ENCODE data around the gene RUNX2.

RUNX2 gene

DNA sequence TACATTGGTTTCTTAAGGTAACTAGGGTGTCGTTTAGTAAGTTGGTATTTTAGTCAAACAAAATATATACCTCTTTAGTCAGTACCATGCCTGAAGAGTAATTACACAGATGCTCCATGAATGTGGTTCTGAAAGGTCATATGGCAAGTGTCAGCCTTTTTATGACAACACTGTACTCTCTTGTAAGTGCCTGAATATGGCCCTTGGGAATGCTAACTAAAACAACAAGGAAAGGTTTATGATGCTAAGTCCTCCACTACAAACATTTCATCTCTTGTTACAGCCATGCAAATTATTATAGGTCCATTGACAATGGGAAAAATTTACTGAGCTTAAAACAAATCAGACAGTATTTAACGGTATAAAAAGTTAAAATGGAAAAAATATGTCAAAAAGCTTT is 88.6 kb downstream of the RUNX2 start:
- H3K4me1 ChIP-seq (ENCODE audit: control insufficient read depth in 1 of 2, insufficient read depth in 2 of 2, low read length in 2 of 2), result peaks cover 0 to 17% of the 10 kb centered on the region in 2 donors
- peaks cover 33% of the 10 kb centered on the region for H3K27me3 ChIP-seq (ENCODE audit: low read depth, low read length)
- H3K4me3 ChIP-seq (ENCODE audit: low read depth in 1 of 2, low read length in 2 of 2), result no peak overlapping the region
- H3K36me3 ChIP-seq (ENCODE audit: control insufficient read depth in 1 of 2, insufficient read depth in 2 of 2, low read length in 2 of 2), result no peaks in the 10 kb centered on the region
- no peak overlapping the region for H3K27ac ChIP-seq (ENCODE audit: low read length)
- no peaks in the 10 kb centered on the region for H3K9me3 ChIP-seq (ENCODE audit: control insufficient read depth in 1 of 2, low read length in 2 of 2)

DNA sequence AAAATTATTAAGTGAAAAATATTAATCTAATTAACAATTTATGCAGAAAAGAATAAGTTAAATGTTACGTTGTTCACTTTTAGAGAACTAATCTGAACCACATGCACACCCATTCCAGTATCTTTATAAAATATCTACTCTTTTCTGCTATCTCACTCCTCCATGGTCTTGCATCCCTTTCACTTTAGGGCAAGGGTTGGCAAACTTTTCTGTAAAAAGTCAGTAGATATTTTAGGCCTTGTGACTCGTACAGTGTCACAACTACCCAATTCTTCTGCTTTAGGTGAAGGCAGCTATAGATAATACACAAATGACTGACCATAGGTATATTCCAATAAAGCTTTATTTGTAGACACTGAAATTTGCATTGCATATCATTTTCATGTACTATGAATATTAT is 89.3 kb downstream of the RUNX2 start:
- H3K27me3 ChIP-seq (ENCODE audit: low read depth, low read length), result peaks cover 33% of the 10 kb centered on the region
- H3K36me3 ChIP-seq (ENCODE audit: control insufficient read depth in 1 of 2, insufficient read depth in 2 of 2, low read length in 2 of 2), result no peaks in the 10 kb centered on the region
- peaks cover 0 to 22% of the 10 kb centered on the region in 2 donors for H3K4me1 ChIP-seq (ENCODE audit: control insufficient read depth in 1 of 2, insufficient read depth in 2 of 2, low read length in 2 of 2)
- no peak overlapping the region for H3K27ac ChIP-seq (ENCODE audit: low read length)
- H3K9me3 ChIP-seq (ENCODE audit: control insufficient read depth in 1 of 2, low read length in 2 of 2), result no peaks in the 10 kb centered on the region
- no peak overlapping the region for H3K4me3 ChIP-seq (ENCODE audit: low read depth in 1 of 2, low read length in 2 of 2)

DNA sequence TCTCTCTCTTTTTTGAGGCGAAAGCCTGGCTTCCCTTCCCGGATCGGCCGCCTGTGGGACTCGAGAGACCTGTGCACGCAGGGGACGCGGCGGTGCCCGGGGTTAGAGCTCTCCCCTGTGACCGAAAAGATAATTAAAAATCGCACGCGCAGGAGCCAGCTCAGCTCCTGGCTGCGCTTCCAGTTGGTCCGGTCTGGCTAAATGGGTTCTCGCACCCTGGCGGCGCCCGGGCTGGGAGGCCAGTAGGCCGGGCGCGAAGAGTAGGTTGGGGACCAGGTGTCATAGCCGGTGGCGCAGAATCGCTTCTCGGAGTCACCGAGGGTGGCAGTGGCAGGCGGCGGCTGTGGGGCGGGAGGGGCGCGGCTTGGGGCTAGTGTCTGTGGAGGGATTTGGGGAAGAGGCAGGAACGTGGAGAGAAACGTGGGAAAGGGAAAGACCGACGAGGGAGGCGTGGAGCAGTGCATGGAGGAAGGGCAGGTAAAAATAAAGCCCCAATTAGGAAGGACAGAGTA is 91.5 kb downstream of the RUNX2 start:
- Histone ChIP-seq H3K36me3 (ENCODE audit: control insufficient read depth in 1 of 2, insufficient read depth in 2 of 2, low read length in 2 of 2) (no peaks in the 10 kb centered on the region), H3K27me3 (ENCODE audit: low read depth, low read length) (peaks cover 42% of the 10 kb centered on the region), H3K27ac (ENCODE audit: low read length) (no peak overlapping the region), H3K9me3 (ENCODE audit: control insufficient read depth in 1 of 2, low read length in 2 of 2) (no peaks in the 10 kb centered on the region), H3K4me3 (ENCODE audit: low read depth in 1 of 2, low read length in 2 of 2) (peak overlapping the region; percentile 8 to 53), H3K4me1 (ENCODE audit: control insufficient read depth in 1 of 2, insufficient read depth in 2 of 2, low read length in 2 of 2) (peaks cover 0 to 34% of the 10 kb centered on the region in 2 donors)

DNA sequence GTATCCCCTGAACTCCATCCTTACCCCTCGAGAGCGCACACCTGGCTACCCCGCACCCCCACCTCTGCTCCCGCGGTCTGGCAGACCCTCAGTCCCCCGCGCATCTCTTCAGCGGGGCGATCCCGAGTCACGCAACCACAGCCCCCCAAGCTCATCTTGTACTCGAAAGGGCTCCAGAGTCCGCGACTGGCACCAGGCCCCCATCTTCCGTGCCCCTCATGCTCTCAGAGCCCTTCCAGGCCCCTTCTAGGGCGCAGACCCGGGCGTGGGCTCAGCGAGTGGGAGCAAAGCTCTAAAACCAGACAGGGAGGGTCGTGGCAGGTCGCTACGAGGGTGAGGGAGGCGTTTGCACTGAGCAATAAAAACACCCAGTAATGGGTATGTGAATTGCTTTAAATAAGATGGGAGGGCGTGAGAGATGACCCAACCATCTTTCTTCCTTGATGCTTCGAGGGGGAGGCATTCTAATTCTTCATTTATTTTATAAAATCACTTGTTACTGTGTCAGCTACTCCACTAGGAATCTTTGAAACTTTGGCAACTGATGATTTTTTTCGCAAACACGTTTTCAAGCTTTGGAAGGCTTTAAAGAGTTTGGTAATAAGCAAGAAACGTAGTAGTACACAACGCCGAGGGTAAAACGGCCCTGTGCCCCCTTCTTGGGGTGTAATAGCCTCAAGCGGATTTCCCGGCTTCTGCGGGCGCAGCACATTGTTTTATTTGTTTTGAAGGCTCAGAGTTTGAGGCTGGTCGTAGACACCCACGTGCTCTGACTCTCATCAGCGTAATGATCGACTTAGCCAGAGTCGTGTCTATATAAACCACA is 92.2 kb downstream of the RUNX2 start:
- Histone ChIP-seq H3K4me3 (ENCODE audit: low read depth in 1 of 2, low read length in 2 of 2) (peak overlapping the region; percentile 53 to 66), H3K27ac (ENCODE audit: low read length) (no peak overlapping the region), H3K4me1 (ENCODE audit: control insufficient read depth in 1 of 2, insufficient read depth in 2 of 2, low read length in 2 of 2) (peaks cover 0 to 34% of the 10 kb centered on the region in 2 donors), H3K36me3 (ENCODE audit: control insufficient read depth in 1 of 2, insufficient read depth in 2 of 2, low read length in 2 of 2) (no peaks in the 10 kb centered on the region), H3K9me3 (ENCODE audit: control insufficient read depth in 1 of 2, low read length in 2 of 2) (no peaks in the 10 kb centered on the region), H3K27me3 (ENCODE audit: low read depth, low read length) (peaks cover 42% of the 10 kb centered on the region)

GRCh38 chr6:45420909-45421708 is 93.0 kb downstream of the RUNX2 start:
- no peaks in the 10 kb centered on the region for H3K36me3 ChIP-seq (ENCODE audit: control insufficient read depth in 1 of 2, insufficient read depth in 2 of 2, low read length in 2 of 2)
- no peaks in the 10 kb centered on the region for H3K9me3 ChIP-seq (ENCODE audit: control insufficient read depth in 1 of 2, low read length in 2 of 2)
- peaks cover 42% of the 10 kb centered on the region for H3K27me3 ChIP-seq (ENCODE audit: low read depth, low read length)
- H3K4me1 ChIP-seq (ENCODE audit: control insufficient read depth in 1 of 2, insufficient read depth in 2 of 2, low read length in 2 of 2), result peaks cover 0 to 34% of the 10 kb centered on the region in 2 donors
- peak overlapping the region; percentile 16 for H3K27ac ChIP-seq (ENCODE audit: low read length)
- H3K4me3 ChIP-seq (ENCODE audit: low read depth in 1 of 2, low read length in 2 of 2), result peak overlapping the region; percentile 66 to 72

GRCh38 chr6:45421709-45422502 is 93.8 kb downstream of the RUNX2 start:
- H3K4me3 ChIP-seq (ENCODE audit: low read depth in 1 of 2, low read length in 2 of 2), result peak overlapping the region; percentile 66 to 72
- H3K27ac ChIP-seq (ENCODE audit: low read length), result peak overlapping the region; percentile 16
- H3K36me3 ChIP-seq (ENCODE audit: control insufficient read depth in 1 of 2, insufficient read depth in 2 of 2, low read length in 2 of 2), result no peaks in the 10 kb centered on the region
- H3K9me3 ChIP-seq (ENCODE audit: control insufficient read depth in 1 of 2, low read length in 2 of 2), result no peaks in the 10 kb centered on the region
- H3K4me1 ChIP-seq (ENCODE audit: control insufficient read depth in 1 of 2, insufficient read depth in 2 of 2, low read length in 2 of 2), result peaks cover 0 to 34% of the 10 kb centered on the region in 2 donors
- H3K27me3 ChIP-seq (ENCODE audit: low read depth, low read length), result peaks cover 42% of the 10 kb centered on the region

DNA sequence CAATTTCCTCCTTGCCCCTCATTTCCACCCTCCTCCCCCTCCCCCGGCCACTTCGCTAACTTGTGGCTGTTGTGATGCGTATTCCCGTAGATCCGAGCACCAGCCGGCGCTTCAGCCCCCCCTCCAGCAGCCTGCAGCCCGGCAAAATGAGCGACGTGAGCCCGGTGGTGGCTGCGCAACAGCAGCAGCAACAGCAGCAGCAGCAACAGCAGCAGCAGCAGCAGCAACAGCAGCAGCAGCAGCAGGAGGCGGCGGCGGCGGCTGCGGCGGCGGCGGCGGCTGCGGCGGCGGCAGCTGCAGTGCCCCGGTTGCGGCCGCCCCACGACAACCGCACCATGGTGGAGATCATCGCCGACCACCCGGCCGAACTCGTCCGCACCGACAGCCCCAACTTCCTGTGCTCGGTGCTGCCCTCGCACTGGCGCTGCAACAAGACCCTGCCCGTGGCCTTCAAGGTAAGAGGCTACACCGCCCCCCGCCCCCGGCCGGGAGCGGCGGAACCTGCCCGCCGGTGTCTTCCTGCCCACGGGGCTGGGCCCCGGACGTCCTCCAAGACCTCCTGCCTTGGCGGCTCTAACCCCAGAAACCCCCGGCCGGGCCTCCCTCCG is 94.5 kb downstream of the RUNX2 start:
- Histone ChIP-seq H3K36me3 (ENCODE audit: control insufficient read depth in 1 of 2, insufficient read depth in 2 of 2, low read length in 2 of 2) (no peaks in the 10 kb centered on the region), H3K4me1 (ENCODE audit: control insufficient read depth in 1 of 2, insufficient read depth in 2 of 2, low read length in 2 of 2) (peaks cover 0 to 34% of the 10 kb centered on the region in 2 donors), H3K27me3 (ENCODE audit: low read depth, low read length) (peaks cover 42% of the 10 kb centered on the region), H3K4me3 (ENCODE audit: low read depth in 1 of 2, low read length in 2 of 2) (peak overlapping the region; percentile 66 to 72), H3K9me3 (ENCODE audit: control insufficient read depth in 1 of 2, low read length in 2 of 2) (no peaks in the 10 kb centered on the region), H3K27ac (ENCODE audit: low read length) (peak overlapping the region; percentile 69)

GRCh38 chr6:45423111-45423823 is 95.1 kb downstream of the RUNX2 start:
- peaks cover 0 to 34% of the 10 kb centered on the region in 2 donors for H3K4me1 ChIP-seq (ENCODE audit: control insufficient read depth in 1 of 2, insufficient read depth in 2 of 2, low read length in 2 of 2)
- no peaks in the 10 kb centered on the region for H3K9me3 ChIP-seq (ENCODE audit: control insufficient read depth in 1 of 2, low read length in 2 of 2)
- peak overlapping the region; percentile 69 for H3K27ac ChIP-seq (ENCODE audit: low read length)
- H3K36me3 ChIP-seq (ENCODE audit: control insufficient read depth in 1 of 2, insufficient read depth in 2 of 2, low read length in 2 of 2), result no peaks in the 10 kb centered on the region
- H3K4me3 ChIP-seq (ENCODE audit: low read depth in 1 of 2, low read length in 2 of 2), result peak overlapping the region; percentile 53 to 72
- peaks cover 41% of the 10 kb centered on the region for H3K27me3 ChIP-seq (ENCODE audit: low read depth, low read length)

DNA sequence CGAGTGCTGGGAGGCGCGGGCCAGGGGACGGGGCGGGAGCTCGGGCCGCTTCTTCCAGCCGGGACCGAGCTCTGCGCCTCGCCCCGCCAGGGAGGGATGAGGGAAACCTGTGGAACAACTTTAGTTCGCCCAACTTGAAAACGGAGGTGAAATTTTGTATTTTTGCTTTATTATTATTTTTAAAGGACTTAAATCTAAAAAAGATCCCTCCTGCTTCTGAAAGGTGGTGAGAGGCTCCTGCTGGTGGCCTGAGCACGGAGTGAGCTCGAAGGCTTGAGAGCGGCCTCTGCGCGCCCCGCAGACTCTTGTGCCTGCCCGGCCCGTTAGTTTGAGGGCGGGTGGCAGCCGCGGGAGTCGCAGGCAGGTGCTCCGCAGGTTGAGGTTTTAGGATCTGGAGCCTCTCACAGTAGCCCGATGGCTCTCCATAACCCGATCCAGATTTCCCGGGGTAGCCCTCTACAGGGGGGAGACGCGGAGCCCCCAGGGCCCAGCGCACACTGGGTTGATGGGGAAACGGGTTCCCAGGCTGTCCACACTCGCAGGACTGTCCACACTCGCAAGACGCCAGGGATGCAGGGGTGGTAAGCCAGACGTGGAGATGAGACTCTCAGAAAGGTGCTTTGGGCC is 95.8 kb downstream of the RUNX2 start:
- Histone ChIP-seq H3K4me1 (ENCODE audit: control insufficient read depth in 1 of 2, insufficient read depth in 2 of 2, low read length in 2 of 2) (peaks cover 0 to 34% of the 10 kb centered on the region in 2 donors), H3K4me3 (ENCODE audit: low read depth in 1 of 2, low read length in 2 of 2) (peak overlapping the region; percentile 53 to 72), H3K36me3 (ENCODE audit: control insufficient read depth in 1 of 2, insufficient read depth in 2 of 2, low read length in 2 of 2) (no peaks in the 10 kb centered on the region), H3K27me3 (ENCODE audit: low read depth, low read length) (peaks cover 37% of the 10 kb centered on the region), H3K9me3 (ENCODE audit: control insufficient read depth in 1 of 2, low read length in 2 of 2) (no peaks in the 10 kb centered on the region), H3K27ac (ENCODE audit: low read length) (peak overlapping the region; percentile 69)

GRCh38 chr6:45424451-45424861 is 96.3 kb downstream of the RUNX2 start:
- Histone ChIP-seq H3K9me3 (ENCODE audit: control insufficient read depth in 1 of 2, low read length in 2 of 2) (no peaks in the 10 kb centered on the region), H3K27ac (ENCODE audit: low read length) (peak overlapping the region; percentile 69), H3K27me3 (ENCODE audit: low read depth, low read length) (peaks cover 31% of the 10 kb centered on the region), H3K36me3 (ENCODE audit: control insufficient read depth in 1 of 2, insufficient read depth in 2 of 2, low read length in 2 of 2) (no peaks in the 10 kb centered on the region), H3K4me3 (ENCODE audit: low read depth in 1 of 2, low read length in 2 of 2) (peak overlapping the region in 1 of 2 donors; percentile 4), H3K4me1 (ENCODE audit: control insufficient read depth in 1 of 2, insufficient read depth in 2 of 2, low read length in 2 of 2) (peaks cover 0 to 32% of the 10 kb centered on the region in 2 donors)

Data from muscle layer of duodenum (tissue), 2 donors.